ENCODE results near the gene SPATA12. TPM values are rescaled to one million over a fixed set of nuclear protein-coding genes. Genes with fewer than 3 reads are reported as not detected.

The SPATA12 gene
- total and polyA plus RNA-seq, 2 of the 8 experiments (the other 6 are each of a cell fraction or from before 2014, with no cell fraction given): 0.19 to 0.97 TPM

- H4K8ac ChIP-seq (ENCODE audit: extremely low read depth, insufficient read depth, low read length): no peak overlapping the region
- no peak for DNase-seq (ENCODE audit: low read depth in 1 of 2, low spot score in 2 of 2)
- peaks cover 0 to 3% (median 0%) of the 10 kb centered on the region in 4 experiments; a peak in 1 of 8 replicates for H3K36me3 ChIP-seq (ENCODE audit: control insufficient read depth in 2 of 4, insufficient read depth in 4 of 4, low read length in 3 of 4)
- H3K18ac ChIP-seq (ENCODE audit: extremely low read depth, low read length): no peak overlapping the region
- H2BK120ac ChIP-seq (replicated peaks; ENCODE audit: low read depth, low read length): no peak overlapping the region
- no peak overlapping the region for H3K56ac ChIP-seq (replicated peaks; ENCODE audit: insufficient read length, low read depth, low read length)
- H3K4ac ChIP-seq (replicated peaks; ENCODE audit: insufficient read length, low read depth, low read length): no peak overlapping the region
- ChIA-PET CTCF (ENCODE audit: partially characterized antibody) (interaction anchor here (0.9 to 3.1 kb wide), 5 partner anchors 60 to 100 kb away, joined by 4 to 16 read pairs (median 8); no protein-coding TSS in a partner anchor), POLR2A (ENCODE audit: partially characterized antibody) (interaction anchor here (0.8 to 1.2 kb wide), 2 partner anchors 9 to 20 kb away, joined by 3 to 6 read pairs; no protein-coding TSS in a partner anchor)
- H3K79me2 ChIP-seq (ENCODE audit: control insufficient read depth in 1 of 2, insufficient read depth in 2 of 2, low read length in 2 of 2): no peaks in the 10 kb centered on the region
- H2BK20ac ChIP-seq (ENCODE audit: low read length): no peak overlapping the region
- no peak overlapping the region for H4K91ac ChIP-seq (replicated peaks; ENCODE audit: insufficient read length, low read length)
- H2BK12ac ChIP-seq (ENCODE audit: low read depth, low read length): no peak overlapping the region
- H3K14ac ChIP-seq (ENCODE audit: insufficient read length): no peak overlapping the region
- no peak overlapping the region for H2AK5ac ChIP-seq (ENCODE audit: low read depth, low read length)
- H2BK15ac ChIP-seq (ENCODE audit: low read length): no peak overlapping the region
- 75% methylated on average over 5 of the region's 5 CpGs; no CpG with 5 or more reads in 1 of the 2 experiments for WGBS, 2 experiments (ENCODE audit: extremely low coverage in 1 of 2, insufficient coverage in 1 of 2, insufficient read length in 1 of 2, insufficient replicate concordance in 2 of 2, low coverage in 1 of 2, low lambda C conversion rate in 2 of 2, missing lambda C conversion rate in 1 of 2)
- no peak for FAIRE-seq
- H3K4me3 ChIP-seq (ENCODE audit: extremely low read depth in 1 of 4, insufficient read depth in 2 of 4, low read depth in 3 of 4, low read length in 4 of 4): no peak overlapping the region
- H3K9ac ChIP-seq (replicated peaks in 1 of 4; ENCODE audit: extremely low read depth in 1 of 4, low read depth in 3 of 4, low read length in 3 of 4): no peak overlapping the region
- TF ChIP-seq KDM1A (IDR thresholded peaks at IDR 0.05; ENCODE audit: borderline replicate concordance, low read length) (peak; percentile 66; the same call in 1 of the 2 replicates), SP4 (IDR thresholded peaks at IDR 0.05; ENCODE audit: low read length) (no peak)
- H2AFZ ChIP-seq (ENCODE audit: low read length): no peak overlapping the region
- no peak overlapping the region for H3K27ac ChIP-seq (ENCODE audit: low read depth, low read length)
- no peaks in the 10 kb centered on the region; the same call in 1 of the 2 replicates for H3K79me1 ChIP-seq (ENCODE audit: low read depth, low read length)
- H3K4me1 ChIP-seq (replicated peaks in 1 of 4; ENCODE audit: control insufficient read depth in 3 of 4, insufficient read depth in 4 of 4, low read length in 3 of 4): no peaks in the 10 kb centered on the region; a peak in 2 of 7 replicates
- no peak overlapping the region for H2BK5ac ChIP-seq (ENCODE audit: low read depth, low read length)
- H3K4me2 ChIP-seq (ENCODE audit: insufficient read depth in 1 of 2, low read depth in 2 of 2, low read length in 2 of 2): no peak overlapping the region
- H4K20me1 ChIP-seq (replicated peaks in 1 of 2; ENCODE audit: control insufficient read depth in 1 of 2, insufficient read depth in 2 of 2, low read length in 2 of 2): no peaks in the 10 kb centered on the region
- H4K5ac ChIP-seq (ENCODE audit: insufficient read length, low read depth, low read length): no peak overlapping the region
- H3K23ac ChIP-seq (ENCODE audit: insufficient read length): no peak overlapping the region
- H3K27me3 ChIP-seq (replicated peaks in 1 of 4; ENCODE audit: control insufficient read depth in 3 of 4, extremely low read depth in 1 of 4, insufficient read depth in 3 of 4, low read length in 3 of 4): no peaks in the 10 kb centered on the region
- H3K23me2 ChIP-seq (ENCODE audit: low read depth, low read length): no peaks in the 10 kb centered on the region
- H3K9me3 ChIP-seq (ENCODE audit: insufficient read depth in 2 of 2, low read depth in 1 of 2, low read length in 1 of 2): no peaks in the 10 kb centered on the region
These were observed 28.0 kb downstream of the SPATA12 start for GRCh38 chr3:57088503-57088902.
